GM18907 (cell line): ENCODE results near the gene NRM.
"Not testable (repeated sequence)": the region's sequence is repeated elsewhere in the genome, so short reads cannot be mapped to it uniquely, and the experiment has no call there.

ENCODE experiments used
- ATAC-seq: cut with Tn5 transposase; IDR thresholded peaks from one replicate; pipeline ENCODE4 v1.9.1; 2021; ENCODE audit warnings: mild to moderate bottlenecking, moderate library complexity; ENCODE audit not compliant: unreplicated experiment

Gene NRM

GRCh38 chr6:30721198-30722024, 30.6 kb upstream of the NRM start:
- peak; percentile 24 for ATAC-seq

GRCh38 chr6:30720738-30721197, 30.0 kb upstream of the NRM start:
- no peak for ATAC-seq

- ATAC-seq, result peak; percentile 49
These were observed 29.3 kb upstream of the NRM start, which contains the start of gene TUBB for GRCh38 chr6:30719791-30720737. Gene TUBB, plus strand, starts transcription at chr6:30720352. Its CDS starts 155 bp downstream, at chr6:30720507.

GRCh38 chr6:30719356-30719755, 28.6 kb upstream of the NRM start:
- ATAC-seq, result no peak

- ATAC-seq, result not testable (repeated sequence)
These were observed 27.3 kb upstream of the NRM start for GRCh38 chr6:30717845-30718720.

GRCh38 chr6:30717129-30717844, 26.5 kb upstream of the NRM start, which contains the start of gene MDC1:
Gene MDC1, minus strand, starts transcription at chr6:30717281. Its CDS starts 2,106 bp downstream, at chr6:30715175.
- peak; percentile 69 for ATAC-seq

GRCh38 chr6:30716879-30717128, 26.0 kb upstream of the NRM start:
- ATAC-seq, result no peak

GRCh38 chr6:30714263-30714662, 23.5 kb upstream of the NRM start:
- no peak for ATAC-seq

GRCh38 chr6:30712441-30712945, 21.7 kb upstream of the NRM start:
- ATAC-seq, result no peak

GRCh38 chr6:30711758-30712380, 21.1 kb upstream of the NRM start:
- no peak for ATAC-seq

- ATAC-seq, result no peak
These were observed 18.5 kb upstream of the NRM start for GRCh38 chr6:30709101-30709868.

GRCh38 chr6:30707281-30707850, 16.6 kb upstream of the NRM start:
- no peak for ATAC-seq

GRCh38 chr6:30705620-30706019, 14.8 kb upstream of the NRM start:
- no peak for ATAC-seq

GRCh38 chr6:30703821-30704220, 13.0 kb upstream of the NRM start:
- ATAC-seq, result no peak

GRCh38 chr6:30703011-30703410, 12.2 kb upstream of the NRM start:
- ATAC-seq, result no peak

GRCh38 chr6:30700340-30700739, 9.6 kb upstream of the NRM start:
- no peak for ATAC-seq

GRCh38 chr6:30696432-30696831, 5.6 kb upstream of the NRM start:
- no peak for ATAC-seq

GRCh38 chr6:30691208-30691847, 544 bp upstream of the NRM start:
- ATAC-seq, result no peak
